IPS-18c (cell line): ENCODE measurements around the gene ARHGAP6.
"Not testable (repeated sequence)": the region's sequence is repeated elsewhere in the genome, so short reads cannot be mapped to it uniquely, and the experiment has no call there.

Source experiments
- H3K4me3 ChIP-seq: 2 replicates; pipeline ENCODE4 v1.7.0; 2013; ENCODE audit warnings: low read depth, mild to moderate bottlenecking, low read length, moderate library complexity; ENCODE audit not compliant: insufficient read depth
- H3K9me3 ChIP-seq: one replicate; pipeline ENCODE4 v1.6.1; 2013; ENCODE audit warnings: mild to moderate bottlenecking, low read length, moderate library complexity; ENCODE audit not compliant: control insufficient read depth, insufficient read depth

Gene ARHGAP6

DNA sequence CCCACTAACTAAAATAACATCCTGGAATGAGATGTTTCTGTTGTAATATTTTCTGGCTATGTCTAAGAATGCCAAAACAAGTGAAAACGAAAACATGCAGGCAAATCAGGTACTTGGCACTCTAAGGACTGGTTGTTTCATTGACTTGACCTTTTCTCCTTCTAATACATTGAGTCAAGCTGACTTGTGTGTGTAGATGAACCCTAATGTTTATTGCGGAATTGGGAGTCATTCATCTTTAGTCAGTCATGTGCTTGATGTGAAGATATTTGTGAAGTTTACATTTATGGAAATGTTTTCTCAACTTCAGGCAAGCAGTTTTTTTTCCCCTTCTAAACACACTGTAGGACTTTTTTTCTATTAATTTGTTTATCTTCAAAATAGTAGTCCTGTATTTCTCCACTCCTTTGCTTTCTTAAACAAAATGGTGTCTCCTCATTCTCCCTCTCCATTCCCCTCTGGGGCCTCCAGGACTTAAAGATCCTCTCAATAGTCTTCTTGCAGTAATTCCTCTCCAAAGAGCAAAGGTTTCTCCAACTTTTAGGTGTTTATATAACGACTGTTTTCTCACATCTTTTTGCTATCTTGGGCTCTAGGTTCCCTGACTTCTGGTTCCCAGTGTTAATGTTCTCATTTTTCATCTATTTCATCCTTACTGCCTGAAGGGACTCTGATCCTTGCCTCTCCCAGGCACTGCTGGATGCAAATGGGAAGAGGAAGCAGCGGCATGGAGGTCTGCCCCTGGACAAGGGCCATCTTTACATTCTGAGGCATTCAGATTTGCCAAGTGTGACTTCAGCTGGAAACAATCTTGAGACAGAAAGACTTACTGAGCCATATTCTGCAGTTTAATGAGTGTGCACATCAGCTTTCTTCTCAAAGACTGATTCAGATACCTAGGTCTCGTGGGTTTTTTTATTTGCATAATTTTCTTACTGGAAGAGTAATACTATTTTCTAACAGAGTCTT, 166.4 kb downstream of the ARHGAP6 start:
- Histone ChIP-seq H3K4me3 (no peak overlapping the region), H3K9me3 (no peaks in the 10 kb centered on the region)

DNA sequence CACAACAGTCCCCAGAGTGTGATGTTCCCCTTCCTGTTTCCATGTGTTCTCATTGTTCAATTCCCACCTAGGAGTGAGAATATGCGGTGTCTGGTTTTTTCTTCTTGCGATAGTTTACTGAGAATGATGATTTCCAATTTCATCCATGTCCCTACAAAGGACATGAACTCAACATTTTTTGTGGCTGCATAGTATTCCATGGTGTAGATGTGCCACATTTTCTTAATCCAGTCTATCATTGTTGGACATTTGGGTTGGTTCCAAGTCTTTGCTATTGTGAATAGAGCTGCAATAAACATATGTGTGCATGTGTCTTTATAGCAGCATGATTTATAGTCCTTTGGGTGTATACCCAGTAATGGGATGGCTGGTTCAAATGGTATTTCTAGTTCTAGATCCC, 174.3 kb downstream of the ARHGAP6 start:
- not testable (repeated sequence) for H3K4me3 ChIP-seq, H3K9me3 ChIP-seq

DNA sequence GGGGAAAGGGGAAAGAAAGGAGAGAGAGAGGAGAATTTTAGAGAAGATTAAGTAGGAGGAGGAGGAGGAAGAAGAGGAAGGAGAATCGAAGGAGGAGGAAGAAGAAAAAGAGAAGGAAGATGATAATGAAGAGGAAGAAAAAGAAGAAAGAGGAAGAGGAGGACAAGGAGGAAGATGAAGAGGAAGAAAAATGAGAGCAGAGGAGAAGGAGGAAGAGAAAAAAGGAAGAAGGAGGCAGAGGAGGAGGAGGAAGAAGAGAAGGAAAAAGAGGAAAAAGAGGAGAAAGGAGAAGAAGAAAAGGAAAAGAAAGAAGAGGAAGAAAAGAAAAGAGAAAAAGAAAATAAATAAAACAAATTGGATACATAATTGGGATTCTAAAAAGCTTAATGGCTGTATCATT, 181.4 kb downstream of the ARHGAP6 start:
- Histone ChIP-seq H3K9me3 (peaks cover 4% of the 10 kb centered on the region), H3K4me3 (no peak overlapping the region)

DNA sequence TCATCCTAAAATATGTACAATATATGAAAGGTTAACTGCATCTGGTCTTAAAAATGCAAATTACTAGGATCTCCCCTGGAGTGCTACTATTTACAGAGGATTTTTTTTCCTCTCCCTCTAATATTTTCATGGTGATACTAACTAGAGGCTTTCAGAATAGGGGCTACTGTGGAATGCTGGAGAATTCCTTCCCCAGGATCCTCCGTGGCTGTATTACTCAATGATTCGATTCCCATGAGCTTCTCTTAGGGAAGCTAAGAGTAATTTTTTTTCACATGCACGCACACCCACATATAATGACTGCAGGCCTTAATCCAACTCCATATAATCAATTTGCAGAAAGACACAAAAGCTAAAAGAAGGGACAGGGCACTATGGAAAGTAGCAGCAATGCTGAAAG, 184.7 kb downstream of the ARHGAP6 start:
- H3K9me3 ChIP-seq = peaks cover 4% of the 10 kb centered on the region

DNA sequence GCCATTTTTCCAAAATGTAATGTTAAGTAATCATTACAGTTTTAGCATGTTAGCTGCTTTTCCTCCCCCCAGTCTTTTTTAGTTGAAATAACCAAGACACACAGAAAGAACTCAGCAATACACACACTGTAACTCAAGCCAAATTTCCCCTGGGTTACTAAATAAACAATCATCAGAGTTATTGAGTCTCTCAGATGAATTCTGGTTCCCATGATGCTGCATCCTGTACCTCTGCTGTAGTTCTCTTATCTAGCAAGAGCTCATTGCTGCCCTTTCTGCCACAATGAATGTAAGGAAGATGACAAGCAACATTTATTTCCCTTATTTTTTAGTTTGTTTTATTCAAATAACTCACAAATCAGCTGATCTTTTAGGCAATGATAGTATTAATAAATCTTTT, 185.1 kb downstream of the ARHGAP6 start:
- Histone ChIP-seq H3K4me3 (no peak overlapping the region), H3K9me3 (peaks cover 4% of the 10 kb centered on the region)

More for the DNA sequence above, 184.7 kb downstream of the ARHGAP6 start:
- no peak overlapping the region for H3K4me3 ChIP-seq

DNA sequence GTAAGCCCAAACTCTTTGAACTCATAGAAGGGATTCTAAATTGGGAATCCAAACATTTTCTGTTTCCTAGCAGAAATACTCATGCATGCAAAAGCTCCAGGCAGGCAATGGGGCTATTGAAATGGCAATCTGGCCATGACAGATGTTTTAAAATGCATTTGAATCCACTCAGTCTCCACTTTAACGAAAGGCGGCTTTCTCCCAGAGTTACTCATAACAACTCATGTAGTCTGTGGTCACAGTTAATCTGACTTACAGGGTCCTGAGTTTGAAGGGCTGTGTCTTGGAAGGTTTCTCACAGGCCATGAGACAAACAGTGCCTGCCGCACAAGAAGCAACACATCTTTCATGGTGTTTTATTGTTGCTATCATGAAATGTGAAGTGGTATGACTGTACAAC, 186.8 kb downstream of the ARHGAP6 start:
- Histone ChIP-seq H3K4me3 (no peak overlapping the region), H3K9me3 (peaks cover 4% of the 10 kb centered on the region)

DNA sequence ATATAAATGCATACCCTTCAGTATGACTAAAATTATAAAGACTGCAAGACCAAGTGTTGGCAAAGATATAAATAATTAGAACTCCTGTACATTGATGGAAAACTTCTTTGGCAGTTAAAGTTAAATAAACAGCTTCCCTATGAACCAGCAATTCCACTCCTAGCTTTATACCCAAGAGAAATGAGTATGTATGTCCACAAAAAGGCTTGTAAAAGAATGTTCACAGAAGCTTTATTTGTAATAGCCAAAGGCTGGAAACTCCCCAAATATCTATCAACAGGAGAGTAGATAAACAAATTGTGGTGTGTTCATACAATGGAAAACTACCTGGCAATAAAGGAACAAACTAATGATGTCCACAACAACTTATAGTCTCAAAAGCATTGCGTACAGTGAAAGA, 187.7 kb downstream of the ARHGAP6 start:
- Histone ChIP-seq H3K9me3 (peaks cover under 1% of the 10 kb centered on the region), H3K4me3 (no peak overlapping the region)

DNA sequence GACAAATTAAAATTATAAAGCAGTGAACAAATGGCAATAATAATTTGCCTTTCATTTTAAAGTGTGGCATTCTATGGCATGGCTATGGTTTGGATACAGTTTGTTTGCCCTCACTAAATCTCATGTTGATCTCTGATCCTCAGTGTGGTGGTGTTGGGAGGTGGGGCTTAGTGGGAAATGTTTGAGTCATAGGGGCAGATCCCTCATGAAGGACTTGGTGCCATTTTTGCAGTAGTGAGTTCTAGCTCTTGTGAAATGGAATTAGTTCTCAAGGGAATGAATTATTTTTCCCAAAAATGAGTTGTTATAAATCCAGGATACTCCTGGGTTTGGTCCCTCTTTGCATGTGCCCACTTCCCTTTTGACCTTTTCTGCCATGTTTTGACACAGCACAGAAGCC, 191.1 kb downstream of the ARHGAP6 start:
- Histone ChIP-seq H3K4me3 (no peak overlapping the region), H3K9me3 (no peaks in the 10 kb centered on the region)

DNA sequence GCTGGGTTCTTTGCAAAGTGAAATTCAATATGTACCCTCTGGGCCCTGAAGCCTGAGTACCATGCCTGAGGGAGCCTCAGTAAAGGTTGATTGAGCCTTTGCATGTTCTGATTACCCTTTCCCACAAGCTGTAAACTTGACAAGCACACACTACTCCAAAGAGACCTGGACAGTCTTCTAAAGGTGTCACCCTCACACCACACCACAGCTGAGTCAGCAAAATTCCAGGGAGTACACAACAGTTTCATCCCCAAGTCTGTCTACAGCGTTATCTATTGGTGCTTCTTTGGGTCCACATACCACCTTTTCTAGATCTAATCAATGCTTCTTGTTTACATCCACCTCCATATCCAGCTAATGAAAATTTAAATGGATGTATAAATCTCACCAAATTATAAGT, 191.7 kb downstream of the ARHGAP6 start:
- Histone ChIP-seq H3K9me3 (no peaks in the 10 kb centered on the region), H3K4me3 (no peak overlapping the region)

DNA sequence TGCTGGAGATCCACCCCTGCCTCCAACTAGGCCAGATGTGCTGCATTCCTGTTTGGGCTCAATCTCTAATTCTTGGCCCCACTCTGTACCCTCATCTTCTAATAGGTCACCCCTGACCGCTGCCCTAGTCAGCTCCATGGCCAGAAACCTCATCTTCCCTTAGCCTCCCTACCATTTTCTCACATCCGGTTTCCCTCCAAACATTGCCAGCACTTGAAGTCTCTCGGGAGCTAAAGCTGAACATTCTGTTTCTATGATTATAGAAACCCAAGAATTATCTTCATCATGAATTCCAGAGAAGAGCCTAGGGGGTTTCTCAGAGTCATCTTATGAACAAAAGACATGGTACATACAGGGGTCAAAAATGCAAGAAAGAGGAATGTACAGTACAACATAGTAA, 192.8 kb downstream of the ARHGAP6 start:
- no peak overlapping the region for H3K4me3 ChIP-seq
- peaks cover 3% of the 10 kb centered on the region for H3K9me3 ChIP-seq

DNA sequence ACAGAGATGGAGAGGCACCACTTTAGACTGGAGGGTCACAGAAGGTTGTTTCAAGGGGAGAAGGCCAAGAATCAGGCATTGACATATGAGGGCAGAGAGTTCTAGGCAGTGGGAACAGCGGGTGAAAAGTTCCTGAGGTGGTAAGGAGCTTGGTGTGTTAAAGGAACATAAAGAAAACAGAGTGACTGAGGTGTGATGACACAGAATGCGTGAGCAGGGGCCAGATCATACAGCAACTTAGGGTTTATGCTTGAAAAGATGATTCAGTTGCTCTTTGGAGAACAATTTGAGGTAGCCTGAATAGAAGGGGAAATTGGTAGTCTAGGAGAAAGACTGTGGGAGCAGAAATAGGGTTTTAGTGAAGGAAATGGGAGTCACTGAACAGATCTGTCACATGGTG, 193.3 kb downstream of the ARHGAP6 start:
- Histone ChIP-seq H3K4me3 (no peak overlapping the region), H3K9me3 (peaks cover 3% of the 10 kb centered on the region)

DNA sequence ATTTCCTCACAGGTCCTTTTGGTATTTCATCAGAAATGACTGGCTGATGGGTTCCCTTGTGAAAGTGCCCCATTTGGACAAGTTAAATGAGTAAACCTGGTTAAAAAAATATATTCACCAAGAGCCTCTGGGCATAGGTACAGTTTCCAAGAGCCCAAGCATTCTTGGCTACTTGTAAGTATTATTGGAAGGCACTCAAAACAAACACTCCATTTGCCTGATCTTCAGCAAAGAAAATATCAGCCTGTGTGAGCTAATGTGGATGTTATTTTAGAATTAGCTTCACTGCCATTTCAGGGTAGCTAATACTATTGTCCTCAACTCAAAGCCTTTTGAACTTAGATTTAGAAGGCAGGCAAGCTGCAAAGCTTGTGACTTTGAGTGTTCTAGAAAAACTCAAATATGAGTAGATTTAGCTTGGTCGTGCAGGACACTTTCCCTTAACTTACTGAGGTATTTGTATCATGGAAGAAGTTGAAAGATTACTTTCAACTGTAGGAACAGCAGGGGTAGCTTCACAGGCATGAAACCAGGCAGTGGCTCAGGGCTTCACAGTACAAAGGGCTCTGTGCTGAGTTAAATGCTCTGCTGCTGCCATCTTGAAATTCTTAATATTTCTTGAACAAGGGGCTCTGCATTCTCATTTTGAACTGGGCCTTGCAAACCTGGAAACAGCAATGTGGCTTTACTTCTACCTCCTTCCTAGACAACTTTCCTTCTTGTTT, 195.3 kb downstream of the ARHGAP6 start:
- H3K9me3 ChIP-seq = peaks cover 6% of the 10 kb centered on the region
- H3K4me3 ChIP-seq = no peak overlapping the region

DNA sequence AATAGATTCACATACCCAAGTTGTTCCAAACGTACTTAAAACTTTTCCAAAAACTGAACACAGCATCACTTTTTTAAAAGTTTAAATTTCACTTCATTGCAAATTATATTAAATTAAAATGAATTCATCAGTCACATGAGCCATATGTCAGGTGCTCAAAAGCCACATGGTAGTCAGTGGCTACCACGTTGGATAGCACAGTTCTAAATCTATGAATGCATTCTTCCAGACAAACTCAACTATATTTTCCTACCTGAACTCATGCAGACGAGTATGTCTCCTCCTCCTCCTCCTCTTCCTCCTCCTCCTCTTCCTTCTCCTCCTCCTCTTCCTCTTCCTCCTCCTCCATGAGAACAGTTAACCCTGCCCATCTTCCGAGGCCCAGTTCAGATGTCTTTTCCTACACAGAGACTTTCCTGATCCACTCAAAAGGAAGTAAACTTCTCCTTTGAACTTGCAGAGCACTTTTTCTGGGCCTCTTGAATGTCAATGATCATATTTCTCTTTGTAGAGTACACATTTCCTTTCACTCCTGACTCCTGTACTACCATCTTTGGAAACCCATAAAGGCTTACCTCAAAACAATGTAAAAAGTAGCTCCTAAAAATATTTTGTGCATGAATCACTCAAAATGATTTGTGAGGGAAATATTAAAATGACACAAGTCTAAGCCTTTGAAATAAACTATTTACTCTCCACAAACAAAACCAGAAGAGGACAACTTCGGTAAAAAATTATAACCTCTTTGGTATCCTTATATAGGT, 199.9 kb downstream of the ARHGAP6 start:
- no peak overlapping the region for H3K4me3 ChIP-seq
- H3K9me3 ChIP-seq = peaks cover 10% of the 10 kb centered on the region

DNA sequence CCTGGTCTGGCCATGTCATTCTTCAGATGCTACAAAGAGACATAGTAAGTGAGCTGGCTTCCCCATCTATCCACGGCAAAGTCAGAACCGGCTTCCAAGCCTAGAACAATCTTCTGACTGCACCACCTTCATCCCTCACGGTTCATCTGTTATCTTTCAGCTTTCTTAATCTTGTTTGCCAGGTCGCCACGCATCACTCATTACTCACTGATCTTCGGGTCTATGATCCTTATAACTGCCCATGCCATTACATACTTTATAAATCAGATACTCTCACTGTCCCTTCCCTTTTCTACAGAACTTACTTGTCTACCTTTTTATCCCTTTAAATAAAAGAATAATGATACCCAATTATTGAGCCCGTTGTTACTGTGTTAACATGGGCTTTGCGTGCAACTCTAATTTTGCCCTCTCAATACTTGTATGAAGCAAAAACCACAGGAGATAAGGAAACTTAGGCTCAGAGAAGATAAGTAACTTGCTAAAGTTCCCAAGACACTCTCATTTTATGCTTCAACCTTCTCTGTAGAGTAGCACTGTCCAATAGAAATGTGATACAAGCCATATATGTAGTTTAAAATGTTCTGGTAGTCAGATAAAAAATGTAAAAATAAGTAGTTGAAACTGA, 200.8 kb downstream of the ARHGAP6 start:
- H3K9me3 ChIP-seq = peaks cover 10% of the 10 kb centered on the region

DNA sequence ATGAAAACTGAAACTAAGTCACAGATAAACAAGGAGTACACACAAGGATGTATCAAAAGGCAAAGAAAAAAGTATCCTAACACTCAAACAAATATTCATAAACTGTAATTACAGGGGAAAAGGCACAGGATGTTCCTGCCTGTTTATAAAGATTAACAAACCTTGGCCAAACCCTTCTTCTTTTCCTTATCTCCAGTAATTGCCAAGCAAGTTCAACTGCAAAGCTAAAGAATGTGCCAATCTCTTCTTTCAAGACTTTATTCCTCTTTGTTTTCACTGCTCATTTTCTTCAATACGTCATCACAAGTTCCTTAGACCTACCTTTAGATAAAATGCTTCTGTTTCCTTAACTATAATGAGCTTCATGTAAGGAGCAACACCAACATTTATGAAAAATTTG, 201.3 kb downstream of the ARHGAP6 start:
- Histone ChIP-seq H3K9me3 (peaks cover 10% of the 10 kb centered on the region), H3K4me3 (no peak overlapping the region)

More for the DNA sequence above, 200.8 kb downstream of the ARHGAP6 start:
- no peak overlapping the region for H3K4me3 ChIP-seq

DNA sequence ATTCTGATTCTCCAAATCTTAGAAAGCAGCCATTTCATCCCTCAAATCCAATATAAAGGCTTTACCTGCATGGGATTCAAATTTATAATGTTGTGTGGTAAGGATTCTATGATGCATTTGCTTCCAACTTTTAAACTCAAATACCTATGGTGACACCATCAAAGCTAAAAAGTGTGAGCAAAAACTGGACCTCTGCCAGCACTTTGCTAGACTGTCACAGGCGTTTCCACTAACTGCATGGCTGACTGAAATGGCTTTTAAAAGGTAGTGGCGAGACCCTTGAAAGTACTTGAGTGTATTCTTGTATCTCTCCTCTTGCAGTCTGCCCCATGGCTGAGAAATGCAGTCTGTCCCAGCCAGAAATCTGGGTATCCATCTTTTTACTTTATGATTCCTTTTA, 203.1 kb downstream of the ARHGAP6 start:
- Histone ChIP-seq H3K9me3 (peaks cover 7% of the 10 kb centered on the region), H3K4me3 (no peak overlapping the region)

DNA sequence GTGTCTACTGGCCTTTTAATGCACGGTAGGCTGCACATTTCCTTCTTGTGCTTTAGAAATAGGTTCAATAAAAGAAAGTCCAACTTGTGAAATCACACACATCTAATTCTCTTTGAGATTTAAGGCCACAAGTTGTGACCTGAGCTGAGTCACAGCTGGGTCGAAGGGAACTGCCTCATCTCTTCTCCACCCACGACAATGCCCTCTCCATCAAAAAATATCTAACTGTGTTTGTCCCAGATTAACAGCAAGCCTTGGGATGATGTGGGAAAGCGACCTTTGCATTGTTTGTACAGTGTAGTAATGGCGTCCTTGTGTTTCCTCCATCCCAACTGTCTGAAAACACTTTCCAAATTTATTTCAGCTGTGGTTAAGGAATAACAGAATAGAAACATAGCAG, 203.6 kb downstream of the ARHGAP6 start:
- H3K4me3 ChIP-seq = no peak overlapping the region
- H3K9me3 ChIP-seq = peaks cover 7% of the 10 kb centered on the region
